Thyroid gland (tissue), 4 donors: ENCODE data around the gene CEP83. TPM values are rescaled to one million over a fixed set of nuclear protein-coding genes. Genes with fewer than 3 reads are reported as not detected.

Source experiments
- DNase-seq, 2 donors: peaks; one replicate each; pipeline ENCODE4 v3.0.0-alpha.2; 2019
- H3K27ac ChIP-seq, 3 donors: fragments of 200-600 bp; sonication (generic); 1 replicate in 2 of 3; 2 replicates in 1 of 3; pipeline ENCODE4 v1.5.1; 2016 to 2019; ENCODE audit warnings: mild to moderate bottlenecking in 1 of 3, moderate library complexity in 1 of 3
- H3K27me3 ChIP-seq: fragments of 200-600 bp; sonication (generic); one replicate; pipeline ENCODE4 v1.5.1; 2019
- H3K36me3 ChIP-seq, 2 donors: fragments of 200-600 bp; sonication (generic); one replicate each; pipeline ENCODE4 v1.5.1; 2016 to 2019
- H3K4me1 ChIP-seq, 2 donors: fragments of 200-600 bp; sonication (generic); one replicate each; pipeline ENCODE4 v1.5.1; 2017 to 2019
- H3K4me3 ChIP-seq, 3 donors: fragments of 200-600 bp; sonication (generic); replicated peaks in 1 of 3; 1 replicate in 2 of 3; 2 replicates in 1 of 3; pipeline ENCODE4 v1.5.1; 2016; ENCODE audit warnings: mild to moderate bottlenecking in 1 of 3
- H3K9me3 ChIP-seq: fragments of 200-600 bp; sonication (generic); one replicate; pipeline ENCODE4 v1.5.1; 2017
- POLR2A ChIP-seq, 2 donors: fragments of 450-650 bp; IDR thresholded peaks; one replicate each; pipeline ENCODE4 v1.6.1; 2017; ENCODE audit warnings: antibody characterized with exemption in 2 of 2, mild to moderate bottlenecking in 2 of 2, moderate library complexity in 1 of 2
- WGBS, 2 donors: methylation state at CpG; one replicate each; pipeline ENCODE4 v1.1.5; 2017; 5-methylcytosine and 5-hydroxymethylcytosine counted together
- intact Hi-C: fragments of 100-400 bp; cut with DNase I; formaldehyde crosslinking; loops from one replicate; pipeline ENCODE4 v1.15.1; 2023
- total RNA-seq, 4 donors: library from RNA; depleted of rRNA; stranded (reverse); fragments of >200 nt; gene quantifications; one replicate each; pipeline ENCODE4 v1.2.3, GENCODE V29; 2016
- TF ChIP-seq, protein P1 (sequence below), 6 experiments: fragments of 200-600 bp in 3 of 6; fragments of 450-650 bp in 3 of 6; sonication (generic) in 3 of 6; IDR thresholded peaks; one replicate each; pipeline ENCODE4 v1.5.1; 2016 to 2019; ENCODE audit warnings: antibody characterized with exemption in 6 of 6, mild to moderate bottlenecking in 2 of 6, inconsistent platforms in 1 of 6, moderate library complexity in 1 of 6

The CEP83 gene
- total RNA-seq, 4 donors from 2014 or later: 24.1 to 41.9 (median 29.4) TPM

DNA sequence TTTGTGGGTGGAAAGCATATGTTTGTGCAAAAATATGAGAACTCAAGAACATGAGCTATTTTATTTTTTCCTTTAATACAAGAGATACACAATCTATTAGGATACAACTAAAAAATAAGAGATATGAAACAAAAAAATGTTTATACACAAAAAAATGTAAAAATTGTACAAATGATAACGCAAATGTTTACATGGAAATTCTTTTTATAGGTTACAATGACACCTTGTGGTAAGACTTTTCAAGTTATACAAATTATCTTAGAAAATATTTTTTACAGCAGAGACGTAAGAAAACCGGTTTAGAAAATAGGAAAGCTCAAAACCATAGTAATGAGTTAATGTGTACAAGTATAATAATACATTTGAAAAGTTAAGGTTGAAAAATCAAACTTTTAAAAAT, 25.5 kb downstream of the CEP83 start:
- no peaks in the 10 kb centered on the region for H3K27me3 ChIP-seq
- no peaks in the 10 kb centered on the region for H3K36me3 ChIP-seq
- H3K27ac ChIP-seq: no peak overlapping the region
- intact Hi-C loops: loop anchor here (10.0 kb wide), 1 partner anchor 289 kb away; the partner anchor contains the start of gene PLXNC1
- 75 to 77% methylated on average over 3 of the region's 3 CpGs for WGBS, 2 donors
- H3K9me3 ChIP-seq: no peaks in the 10 kb centered on the region
- DNase-seq: no peak
- H3K4me1 ChIP-seq: peaks cover 0 to 5% of the 10 kb centered on the region in 2 donors
- TF ChIP-seq, protein P1, sequence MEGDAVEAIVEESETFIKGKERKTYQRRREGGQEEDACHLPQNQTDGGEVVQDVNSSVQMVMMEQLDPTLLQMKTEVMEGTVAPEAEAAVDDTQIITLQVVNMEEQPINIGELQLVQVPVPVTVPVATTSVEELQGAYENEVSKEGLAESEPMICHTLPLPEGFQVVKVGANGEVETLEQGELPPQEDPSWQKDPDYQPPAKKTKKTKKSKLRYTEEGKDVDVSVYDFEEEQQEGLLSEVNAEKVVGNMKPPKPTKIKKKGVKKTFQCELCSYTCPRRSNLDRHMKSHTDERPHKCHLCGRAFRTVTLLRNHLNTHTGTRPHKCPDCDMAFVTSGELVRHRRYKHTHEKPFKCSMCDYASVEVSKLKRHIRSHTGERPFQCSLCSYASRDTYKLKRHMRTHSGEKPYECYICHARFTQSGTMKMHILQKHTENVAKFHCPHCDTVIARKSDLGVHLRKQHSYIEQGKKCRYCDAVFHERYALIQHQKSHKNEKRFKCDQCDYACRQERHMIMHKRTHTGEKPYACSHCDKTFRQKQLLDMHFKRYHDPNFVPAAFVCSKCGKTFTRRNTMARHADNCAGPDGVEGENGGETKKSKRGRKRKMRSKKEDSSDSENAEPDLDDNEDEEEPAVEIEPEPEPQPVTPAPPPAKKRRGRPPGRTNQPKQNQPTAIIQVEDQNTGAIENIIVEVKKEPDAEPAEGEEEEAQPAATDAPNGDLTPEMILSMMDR (IDR thresholded peaks at IDR 0.05): peak in 3 of 6 experiments; percentile 11 to 40 (median 33)
- TF ChIP-seq POLR2A (IDR thresholded peaks at IDR 0.05): no peak
- H3K4me3 ChIP-seq: no peak overlapping the region

DNA sequence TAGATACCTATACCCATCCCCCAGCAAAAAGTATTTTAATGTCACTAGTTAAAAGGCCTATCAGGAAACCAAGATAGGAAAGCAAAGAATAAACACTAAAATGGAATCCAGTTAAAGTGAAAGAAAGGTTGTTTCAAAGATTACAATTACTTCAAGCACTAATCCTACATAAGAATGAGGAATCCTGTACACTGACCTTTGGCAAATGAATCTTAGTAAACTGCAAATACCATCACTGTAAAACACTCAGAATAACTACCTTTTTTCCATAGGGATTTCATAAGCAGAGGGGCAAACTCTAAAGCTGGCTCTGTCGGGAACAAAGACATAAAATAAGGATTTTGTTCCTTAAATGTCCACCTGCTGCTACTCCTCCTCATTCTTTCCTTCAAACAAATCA, 25.9 kb downstream of the CEP83 start:
- no peaks in the 10 kb centered on the region for H3K27me3 ChIP-seq
- H3K36me3 ChIP-seq: no peaks in the 10 kb centered on the region
- no peak overlapping the region for H3K4me3 ChIP-seq
- H3K4me1 ChIP-seq: peaks cover 0 to 5% of the 10 kb centered on the region in 2 donors
- no peaks in the 10 kb centered on the region for H3K9me3 ChIP-seq
- intact Hi-C loops: loop anchor here (10.0 kb wide), 1 partner anchor 289 kb away; the partner anchor contains the start of gene PLXNC1
- no peak for TF ChIP-seq POLR2A (IDR thresholded peaks at IDR 0.05)
- TF ChIP-seq, protein P1 (IDR thresholded peaks at IDR 0.05): no peak
- no peak overlapping the region for H3K27ac ChIP-seq
- no peak for DNase-seq
- 61 to 62% methylated on average over 1 of the region's 1 CpG for WGBS, 2 donors

DNA sequence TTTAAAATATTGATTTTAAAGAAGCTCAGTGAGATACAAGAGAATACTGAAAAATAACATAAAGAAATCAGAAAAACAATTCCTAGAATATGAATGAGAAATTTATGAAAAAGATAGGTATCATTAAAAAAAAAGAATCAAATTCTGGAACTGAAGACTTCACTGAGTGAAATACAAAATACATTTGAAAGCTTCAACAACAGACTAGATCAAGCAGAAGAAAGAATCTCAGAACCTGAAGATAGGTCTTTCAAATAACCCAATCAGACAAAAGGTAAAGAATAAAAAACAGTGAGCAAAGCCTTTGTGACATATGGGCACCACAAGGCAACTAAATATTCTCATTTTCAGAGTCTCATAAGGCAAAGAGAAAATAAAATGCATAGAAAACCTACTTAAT, 29.4 kb downstream of the CEP83 start:
- intact Hi-C loops: loop anchor here (10.0 kb wide), 1 partner anchor 286 kb away; the partner anchor contains the start of gene PLXNC1
- no peaks in the 10 kb centered on the region for H3K9me3 ChIP-seq
- no peaks in the 10 kb centered on the region for H3K36me3 ChIP-seq
- peaks cover 0 to 18% of the 10 kb centered on the region in 2 donors for H3K4me1 ChIP-seq
- no peak overlapping the region for H3K4me3 ChIP-seq
- DNase-seq: no peak
- no peaks in the 10 kb centered on the region for H3K27me3 ChIP-seq
- H3K27ac ChIP-seq: no peak overlapping the region
- TF ChIP-seq, protein P1 (IDR thresholded peaks at IDR 0.05): no peak
- TF ChIP-seq POLR2A (IDR thresholded peaks at IDR 0.05): no peak

DNA sequence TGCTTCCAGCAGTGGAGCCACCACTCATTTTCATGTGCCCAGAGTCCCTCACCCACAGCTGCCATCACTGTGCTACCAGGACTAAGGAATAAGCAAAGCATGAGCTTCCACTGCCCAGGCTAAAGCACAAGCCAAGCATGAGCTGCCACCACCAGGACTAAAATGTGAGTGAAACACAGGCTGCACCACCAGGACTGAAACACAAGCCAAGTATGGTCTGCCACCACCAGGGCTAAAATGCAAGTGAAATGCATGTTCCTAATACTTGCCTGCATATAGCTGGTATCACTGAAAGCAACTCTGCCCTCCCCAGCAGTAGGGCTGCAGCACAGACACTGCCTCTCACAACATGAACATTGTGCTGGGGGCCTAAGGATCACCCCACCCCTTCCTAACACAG, 30.0 kb downstream of the CEP83 start:
- Histone ChIP-seq H3K27ac (no peak overlapping the region), H3K27me3 (no peaks in the 10 kb centered on the region), H3K9me3 (no peaks in the 10 kb centered on the region), H3K4me3 (no peak overlapping the region), H3K36me3 (no peaks in the 10 kb centered on the region), H3K4me1 (peaks cover 0 to 18% of the 10 kb centered on the region in 2 donors)
- DNase-seq: no peak
- TF ChIP-seq POLR2A (IDR thresholded peaks at IDR 0.05): no peak
- TF ChIP-seq, protein P1 (IDR thresholded peaks at IDR 0.05): no peak
- intact Hi-C loops: loop anchor here (10.0 kb wide), 1 partner anchor 285 kb away; the partner anchor contains the start of gene PLXNC1

DNA sequence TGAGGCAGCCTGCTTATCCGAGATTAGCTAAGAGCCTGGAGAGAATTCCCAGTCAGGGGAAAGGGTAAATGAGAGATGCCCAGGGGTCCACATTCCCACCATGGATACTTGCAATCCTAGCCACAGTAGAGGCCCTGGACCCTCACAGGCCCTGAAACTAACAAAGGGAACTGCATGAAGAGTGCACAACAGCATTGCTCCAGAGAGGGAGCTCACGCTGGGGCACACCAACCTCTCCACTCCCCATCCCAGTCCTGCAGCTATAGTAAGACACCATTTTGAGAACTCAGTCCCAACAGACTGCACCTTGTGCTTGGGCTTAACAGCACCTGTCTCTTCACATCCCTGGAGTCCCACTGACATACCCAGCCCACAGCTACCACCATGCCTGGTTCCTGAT, 30.5 kb downstream of the CEP83 start:
- intact Hi-C loops: no loop called here
- Histone ChIP-seq H3K4me3 (no peak overlapping the region), H3K9me3 (no peaks in the 10 kb centered on the region), H3K4me1 (peaks cover 0 to 18% of the 10 kb centered on the region in 2 donors), H3K27me3 (no peaks in the 10 kb centered on the region), H3K36me3 (no peaks in the 10 kb centered on the region), H3K27ac (no peak overlapping the region)
- 92 to 100% methylated on average over 2 of the region's 2 CpGs for WGBS, 2 donors
- TF ChIP-seq, protein P1 (IDR thresholded peaks at IDR 0.05): no peak
- no peak for TF ChIP-seq POLR2A (IDR thresholded peaks at IDR 0.05)
- DNase-seq: no peak
